Neural progenitor cell (in vitro differentiated cells): ENCODE measurements around the gene COG7. TPM values are rescaled to one million over a fixed set of nuclear protein-coding genes. Genes with fewer than 3 reads are reported as not detected.

Experiments
- DNase-seq: peaks from one replicate; pipeline ENCODE4 v3.0.0-alpha.2; 2016; ENCODE audit warnings: low spot score
- H2AFZ ChIP-seq: fragments of 200-600 bp; sonication (generic); replicated peaks from 2 replicates; pipeline ENCODE4 v1.6.1; 2016; ENCODE audit warnings: antibody characterized with exemption
- H3F3A ChIP-seq: fragments of 200-600 bp; sonication (generic); 2 replicates; pipeline ENCODE4 v1.6.1; 2016; ENCODE audit warnings: antibody characterized with exemption, low read depth
- H3K27ac ChIP-seq: fragments of 200-600 bp; sonication (generic); 2 replicates; pipeline ENCODE4 v1.5.1; 2016; ENCODE audit warnings: mild to moderate bottlenecking
- H3K27me3 ChIP-seq: fragments of 200-600 bp; sonication (generic); 2 replicates; pipeline ENCODE4 v1.6.1; 2016; ENCODE audit warnings: mild to moderate bottlenecking, moderate library complexity
- H3K36me3 ChIP-seq: fragments of 200-600 bp; sonication (generic); 2 replicates; pipeline ENCODE4 v1.5.1; 2016
- H3K4me1 ChIP-seq: fragments of 200-600 bp; sonication (generic); 2 replicates; pipeline ENCODE4 v1.6.1; 2016; ENCODE audit warnings: mixed run types
- H3K4me2 ChIP-seq: fragments of 200-600 bp; sonication (generic); 2 replicates; pipeline ENCODE4 v1.6.1; 2016
- H3K4me3 ChIP-seq: fragments of 200-600 bp; sonication (generic); 2 replicates; pipeline ENCODE4 v1.5.1; 2016
- H3K79me2 ChIP-seq: fragments of 200-600 bp; sonication (generic); 2 replicates; pipeline ENCODE4 v1.6.1; 2016; ENCODE audit warnings: low read depth
- H3K9ac ChIP-seq: fragments of 200-600 bp; sonication (generic); 2 replicates; pipeline ENCODE4 v1.6.1; 2016
- H3K9me3 ChIP-seq: fragments of 200-600 bp; sonication (generic); 2 replicates; pipeline ENCODE4 v1.5.1; 2016; ENCODE audit warnings: low read depth
- H4K20me1 ChIP-seq: fragments of 200-600 bp; sonication (generic); 2 replicates; pipeline ENCODE4 v1.6.1; 2016; ENCODE audit warnings: low read depth
- H3K27ac Mint-ChIP-seq: 3 replicates; pipeline ENCODE4 v1.8.0; 2021; ENCODE audit warnings: mixed read lengths
- H3K27me3 Mint-ChIP-seq: 2 replicates; pipeline ENCODE4 v1.8.0; 2022; ENCODE audit warnings: low read depth, mild to moderate bottlenecking, inconsistent platforms, moderate library complexity, mixed read lengths; ENCODE audit not compliant: insufficient read depth
- H3K36me3 Mint-ChIP-seq: 3 replicates; pipeline ENCODE4 v1.8.0; 2021; ENCODE audit warnings: mixed read lengths
- H3K4me1 Mint-ChIP-seq: 3 replicates; pipeline ENCODE4 v1.8.0; 2021; ENCODE audit warnings: mixed read lengths
- H3K4me3 Mint-ChIP-seq: 3 replicates; pipeline ENCODE4 v1.8.0; 2021; ENCODE audit warnings: mild to moderate bottlenecking, moderate library complexity, mixed read lengths
- H3K9me3 Mint-ChIP-seq: 3 replicates; pipeline ENCODE4 v1.8.0; 2020; ENCODE audit warnings: mixed read lengths
- CTCF ChIP-seq: fragments of 200-600 bp; sonication (generic); IDR thresholded peaks from 2 replicates; pipeline ENCODE4 v1.5.1; 2017; ENCODE audit warnings: antibody characterized with exemption, mild to moderate bottlenecking
- EZH2 ChIP-seq: fragments of 200-600 bp; sonication (generic); IDR thresholded peaks from 2 replicates; pipeline ENCODE4 v1.6.1; 2017; ENCODE audit warnings: antibody characterized with exemption, mild to moderate bottlenecking, moderate library complexity
- EZH2phosphoT487 ChIP-seq: fragments of 200-600 bp; sonication (generic); IDR thresholded peaks from 2 replicates; pipeline ENCODE4 v1.6.1; 2017; ENCODE audit warnings: antibody characterized with exemption
- total RNA-seq: library from RNA; depleted of rRNA; stranded (reverse); fragments of >200 nt; gene quantifications from 2 replicates; pipeline ENCODE4 v1.2.3, GENCODE V29; 2015; ENCODE audit warnings: low replicate concordance

COG7 gene
- total RNA-seq, 1 donor from 2014 or later = 21.6 TPM

- peaks cover 6% of the 10 kb centered on the region for H3K36me3 Mint-ChIP-seq
- TF ChIP-seq CTCF (no peak), EZH2phosphoT487 (no peak), EZH2 (no peak)
- no peak overlapping the region for H3K27ac Mint-ChIP-seq
Observed at GRCh38 chr16:23500212-23500861, 47.3 kb upstream of the COG7 start.

GRCh38 chr16:23499801-23500200 lies 46.8 kb upstream of the COG7 start:
- Histone ChIP-seq H3K4me2 (no peak overlapping the region), H3K36me3 (peaks cover 4% of the 10 kb centered on the region), H4K20me1 (peaks cover 100% of the 10 kb centered on the region), H3K79me2 (peaks cover 100% of the 10 kb centered on the region), H3K27me3 (no peaks in the 10 kb centered on the region), H3K27ac (no peak overlapping the region), H3K9me3 (no peaks in the 10 kb centered on the region), H3K9ac (no peak overlapping the region), H3F3A (peaks cover 10% of the 10 kb centered on the region), H3K4me3 (no peak overlapping the region), H3K4me1 (peaks cover 23% of the 10 kb centered on the region), H2AFZ (no peak overlapping the region)
- Mint-ChIP-seq H3K4me1 (peaks cover 30% of the 10 kb centered on the region), H3K4me3 (no peak overlapping the region), H3K27me3 (no peaks in the 10 kb centered on the region), H3K27ac (no peak overlapping the region), H3K9me3 (no peaks in the 10 kb centered on the region), H3K36me3 (peaks cover 8% of the 10 kb centered on the region)
- no peak for DNase-seq
- no peak for TF ChIP-seq CTCF
- TF ChIP-seq EZH2phosphoT487 = no peak
- TF ChIP-seq EZH2 = no peak

More at GRCh38 chr16:23500212-23500861, 47.3 kb upstream of the COG7 start:
- Histone ChIP-seq H3K4me2 (no peak overlapping the region), H3F3A (peaks cover 16% of the 10 kb centered on the region), H2AFZ (no peak overlapping the region), H3K27ac (no peak overlapping the region), H3K27me3 (no peaks in the 10 kb centered on the region), H3K36me3 (no peaks in the 10 kb centered on the region), H3K9ac (no peak overlapping the region), H3K4me3 (no peak overlapping the region), H3K4me1 (peaks cover 29% of the 10 kb centered on the region), H3K79me2 (peaks cover 100% of the 10 kb centered on the region), H3K9me3 (no peaks in the 10 kb centered on the region), H4K20me1 (peaks cover 100% of the 10 kb centered on the region)
- H3K9me3 Mint-ChIP-seq = no peaks in the 10 kb centered on the region
- peaks cover 35% of the 10 kb centered on the region for H3K4me1 Mint-ChIP-seq
- no peak for DNase-seq
- no peaks in the 10 kb centered on the region for H3K27me3 Mint-ChIP-seq
- no peak overlapping the region for H3K4me3 Mint-ChIP-seq

- Histone ChIP-seq H3K27me3 (no peaks in the 10 kb centered on the region), H3K79me2 (peaks cover 94% of the 10 kb centered on the region), H3K4me2 (no peak overlapping the region), H3K9ac (no peak overlapping the region), H2AFZ (no peak overlapping the region), H3K4me3 (no peak overlapping the region), H3F3A (peaks cover 3% of the 10 kb centered on the region), H4K20me1 (peaks cover 100% of the 10 kb centered on the region), H3K4me1 (peaks cover 14% of the 10 kb centered on the region), H3K27ac (no peak overlapping the region), H3K36me3 (peaks cover 4% of the 10 kb centered on the region), H3K9me3 (no peaks in the 10 kb centered on the region)
- Mint-ChIP-seq H3K9me3 (no peaks in the 10 kb centered on the region), H3K36me3 (peaks cover 10% of the 10 kb centered on the region), H3K27ac (no peak overlapping the region), H3K27me3 (no peaks in the 10 kb centered on the region), H3K4me1 (peaks cover 21% of the 10 kb centered on the region), H3K4me3 (no peak overlapping the region)
- no peak for DNase-seq
- no peak for TF ChIP-seq EZH2phosphoT487
- no peak for TF ChIP-seq EZH2
- no peak for TF ChIP-seq CTCF
Observed at GRCh38 chr16:23498863-23499262, 45.9 kb upstream of the COG7 start.
